ENCODE data around the gene SCAMP2.
"Not testable (repeated sequence)": the region's sequence is repeated elsewhere in the genome, so short reads cannot be mapped to it uniquely, and the experiment has no call there.

SCAMP2 gene, protein sequence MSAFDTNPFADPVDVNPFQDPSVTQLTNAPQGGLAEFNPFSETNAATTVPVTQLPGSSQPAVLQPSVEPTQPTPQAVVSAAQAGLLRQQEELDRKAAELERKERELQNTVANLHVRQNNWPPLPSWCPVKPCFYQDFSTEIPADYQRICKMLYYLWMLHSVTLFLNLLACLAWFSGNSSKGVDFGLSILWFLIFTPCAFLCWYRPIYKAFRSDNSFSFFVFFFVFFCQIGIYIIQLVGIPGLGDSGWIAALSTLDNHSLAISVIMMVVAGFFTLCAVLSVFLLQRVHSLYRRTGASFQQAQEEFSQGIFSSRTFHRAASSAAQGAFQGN

DNA sequence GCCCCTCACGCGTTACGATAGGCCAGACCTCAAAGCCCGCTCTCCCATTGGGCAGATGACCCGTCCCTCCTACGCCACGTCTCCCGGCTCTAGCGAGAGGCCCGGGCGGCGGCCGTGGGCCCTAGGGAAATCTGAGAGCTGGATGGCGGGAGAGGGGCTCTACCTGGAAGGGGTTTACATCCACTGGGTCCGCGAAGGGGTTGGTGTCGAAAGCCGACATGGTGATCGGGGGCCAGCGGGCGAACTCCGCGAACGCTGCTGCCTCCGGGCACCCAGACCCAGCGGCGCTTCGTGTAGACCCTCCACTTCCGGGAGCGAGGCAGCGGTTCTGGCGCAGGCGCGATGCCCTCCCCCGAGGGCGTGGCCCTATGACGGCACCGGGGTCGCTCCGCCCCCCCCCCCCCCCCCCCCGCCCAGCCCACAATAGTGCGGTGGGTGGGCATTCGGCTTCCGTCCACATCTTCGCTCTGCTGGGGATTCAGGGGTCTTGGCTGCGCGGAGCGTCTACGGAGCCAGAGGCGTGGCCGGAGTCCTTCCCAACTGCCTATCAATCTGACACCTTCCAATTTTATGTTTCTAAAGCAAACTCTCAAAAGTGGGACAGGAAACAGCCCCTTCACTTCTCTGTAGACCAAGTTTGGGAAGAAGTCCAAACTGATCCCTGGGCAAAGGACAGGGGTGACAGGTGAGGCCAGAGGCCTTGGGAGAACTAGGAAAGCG is at the start of gene SCAMP2:
SCAMP2 (minus strand) TSS at position 330 of the 720 bp plus-strand sequence; CDS start at position 220, 110 bp downstream.
- DNase-seq (ENCODE audit: low read depth), result peak; percentile 78

DNA sequence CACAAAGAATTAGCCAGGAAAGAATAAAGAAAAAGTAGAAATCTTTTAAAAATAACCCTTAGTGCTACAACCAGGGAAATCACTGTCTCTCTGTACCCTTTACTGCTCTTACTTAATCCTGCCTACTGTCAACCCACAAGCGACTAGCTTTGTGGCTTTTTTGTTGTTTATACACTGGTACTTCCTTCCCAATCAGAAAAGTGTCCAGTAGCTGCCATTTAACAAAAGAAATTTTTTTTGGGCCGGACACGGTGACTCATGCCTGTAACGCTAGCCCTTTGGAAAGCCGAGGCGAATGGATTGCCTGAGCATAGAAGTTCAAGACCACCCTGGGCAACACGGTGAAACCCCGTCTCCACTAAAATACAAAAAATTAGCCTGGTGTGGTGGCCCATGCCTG is 47.3 kb upstream of the SCAMP2 start:
- no peak for DNase-seq (ENCODE audit: low read depth)

DNA sequence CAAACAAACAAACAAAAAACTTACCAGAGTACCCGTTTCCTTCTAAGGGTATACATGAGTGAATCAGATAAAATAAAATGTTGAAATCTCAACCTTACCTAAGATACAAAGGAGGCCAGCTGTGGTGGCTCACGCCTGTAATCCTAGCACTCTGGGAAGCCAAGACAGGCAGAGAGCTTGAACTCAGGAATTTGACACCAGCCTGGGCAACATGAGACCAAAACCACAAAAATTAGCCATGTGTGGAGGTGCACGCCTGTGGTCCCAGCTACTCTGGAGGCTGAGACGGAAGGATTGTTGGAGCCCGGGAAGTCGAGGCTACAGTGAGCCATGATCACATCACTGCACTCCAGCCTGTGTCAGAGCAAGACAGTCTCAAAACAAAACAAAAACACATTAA is 44.5 kb upstream of the SCAMP2 start:
- no peak for DNase-seq (ENCODE audit: low read depth)

DNA sequence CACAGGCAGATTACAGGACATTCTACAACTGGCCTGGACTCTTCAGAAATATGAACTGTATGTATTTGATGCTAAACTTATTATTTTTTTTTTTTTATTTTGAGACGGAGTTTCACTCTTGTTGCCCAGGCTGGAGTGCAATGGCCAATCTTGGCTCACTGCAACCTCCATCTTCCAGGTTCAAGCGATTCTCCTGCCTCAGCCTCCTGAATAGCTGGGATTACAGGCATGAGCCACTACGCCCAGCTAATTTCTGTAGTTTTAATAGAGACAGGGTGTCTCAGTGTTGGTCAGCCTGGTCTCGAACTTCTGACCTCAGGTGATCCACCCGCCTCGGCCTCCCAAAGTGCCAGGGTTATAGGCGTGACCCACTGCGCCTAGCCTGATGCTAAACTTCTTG is 40.6 kb upstream of the SCAMP2 start:
- DNase-seq (ENCODE audit: low read depth), result not testable (repeated sequence)

DNA sequence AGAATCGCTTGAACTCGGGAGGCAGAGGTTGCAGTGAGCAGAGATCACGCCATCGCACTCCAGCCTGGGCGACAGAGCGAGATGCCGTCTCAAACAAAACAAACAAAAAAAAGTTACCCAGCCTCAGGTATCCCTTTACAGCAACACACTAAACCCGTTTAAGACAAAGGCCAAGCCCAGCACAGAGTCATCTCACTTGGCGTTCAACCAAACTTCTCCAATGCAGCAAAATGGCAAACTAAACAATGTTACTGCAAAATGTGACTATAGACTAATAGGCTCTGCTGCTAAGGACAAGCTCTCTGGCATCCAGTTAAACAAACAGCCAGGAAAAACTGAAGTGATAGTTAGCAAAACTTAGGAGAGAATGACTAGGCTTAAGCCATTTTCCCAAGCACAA is 39.9 kb upstream of the SCAMP2 start:
- DNase-seq (ENCODE audit: low read depth), result no peak

DNA sequence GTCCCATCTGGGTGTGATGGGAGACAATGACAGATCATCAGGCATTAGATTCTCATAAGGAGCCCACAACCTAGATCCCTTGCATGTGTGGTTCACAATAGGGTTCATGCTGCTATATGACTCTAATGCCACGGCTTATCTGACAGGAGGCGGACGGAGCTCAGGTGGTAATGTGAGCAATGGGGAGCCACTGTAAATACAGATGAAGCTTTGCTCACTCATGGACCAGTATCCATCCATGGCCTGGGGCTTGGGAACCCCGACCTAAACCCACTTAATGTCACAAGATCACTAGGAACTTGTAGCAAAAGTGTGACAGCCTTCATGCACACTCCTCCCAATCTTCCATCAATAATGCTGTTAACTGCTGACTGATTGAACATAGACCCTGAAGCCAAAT is 35.5 kb upstream of the SCAMP2 start:
- no peak for DNase-seq (ENCODE audit: low read depth)

DNA sequence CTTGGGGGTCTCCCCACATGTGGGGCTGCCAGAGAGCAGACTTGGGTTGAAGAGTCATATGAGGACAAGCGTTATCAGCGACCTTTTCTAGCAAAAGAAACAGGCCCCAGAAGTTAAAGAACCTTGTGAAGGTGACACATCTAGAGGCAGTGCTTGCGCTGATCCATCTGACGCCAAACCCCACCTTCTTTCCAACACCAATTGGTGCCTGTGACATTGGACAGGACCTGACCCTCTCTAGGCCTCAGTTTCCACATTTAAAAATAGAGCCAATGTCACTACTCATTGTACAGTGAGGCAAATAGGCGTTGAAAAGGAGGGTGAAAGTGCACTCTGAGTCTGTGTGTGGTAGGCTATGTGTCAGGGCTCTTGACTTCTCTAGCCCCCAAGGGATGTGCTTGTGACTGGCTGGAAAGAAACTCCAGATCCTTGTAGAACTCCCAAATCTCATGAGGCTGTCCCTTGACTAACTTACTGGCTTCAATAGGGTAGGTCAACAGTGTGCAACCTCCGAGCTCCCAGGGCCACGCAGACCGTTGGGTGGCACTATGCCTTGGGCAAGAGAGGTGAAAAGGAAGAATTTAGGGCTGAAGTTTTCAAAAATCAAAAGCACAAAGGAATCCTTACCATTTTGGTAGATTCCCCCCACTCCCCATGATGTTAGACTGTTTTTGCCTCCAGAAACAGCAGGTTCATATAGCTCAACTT is 34.2 kb upstream of the SCAMP2 start:
- no peak for DNase-seq (ENCODE audit: low read depth)

DNA sequence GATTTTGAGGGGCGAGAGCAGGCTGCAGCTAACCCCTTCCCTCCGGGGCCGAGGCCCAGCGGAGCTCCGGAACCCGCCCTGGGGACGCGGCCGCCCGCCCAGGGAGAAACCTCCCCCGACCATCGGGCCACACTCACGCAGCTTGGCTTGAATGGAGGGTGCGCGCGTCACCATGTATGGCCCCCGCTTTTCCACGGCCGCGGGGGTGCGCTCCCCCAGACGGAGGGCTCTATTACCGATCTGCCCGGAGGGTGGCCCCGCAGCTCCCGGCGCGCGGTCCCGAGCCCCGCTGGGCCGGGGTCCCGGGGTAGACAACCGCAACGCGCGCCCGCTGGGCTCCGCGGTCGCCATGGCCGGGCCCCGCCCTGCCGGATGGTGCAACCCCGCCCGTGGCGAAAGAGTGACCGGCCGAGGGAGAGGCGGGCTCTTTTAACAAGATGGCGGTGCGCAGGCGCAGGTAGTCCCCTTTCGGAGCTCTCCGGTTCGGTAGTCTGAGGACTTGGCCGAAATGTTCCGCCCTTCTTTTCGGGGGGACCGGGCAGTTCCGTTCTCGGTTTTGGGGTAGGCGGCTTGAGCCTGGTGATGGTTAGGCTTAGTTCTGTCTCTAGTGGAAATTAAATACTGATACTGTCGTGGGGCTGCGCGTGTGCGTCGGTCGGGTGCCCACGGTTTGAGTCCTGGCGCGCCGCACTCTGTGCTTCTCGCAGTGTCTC is 33.4 kb upstream of the SCAMP2 start, which contains the start of gene FAM219B:
FAM219B (minus strand) TSS at position 402 of the 713 bp plus-strand sequence; CDS start at position 351, 51 bp downstream.
- DNase-seq (ENCODE audit: low read depth), result peak; percentile 56

DNA sequence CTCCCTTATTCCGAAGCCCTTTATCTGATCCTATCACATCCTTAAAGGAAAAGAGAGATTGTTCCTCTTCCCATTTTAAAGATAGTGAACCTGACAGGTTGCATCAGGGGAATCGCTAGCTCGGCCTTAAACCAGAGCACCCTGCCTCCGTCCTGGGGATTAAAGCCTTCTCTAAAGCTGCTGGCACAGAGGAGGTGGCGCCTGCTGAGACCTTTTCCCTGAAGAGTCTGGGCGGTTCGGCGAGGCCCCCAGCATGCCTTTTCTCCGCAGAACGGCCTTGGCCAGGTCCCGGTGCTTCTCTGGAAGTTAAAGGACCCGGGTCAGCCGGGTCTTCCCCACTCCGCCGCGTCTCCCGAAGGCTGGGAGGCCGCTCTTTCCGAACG is 32.9 kb upstream of the SCAMP2 start:
- DNase-seq (ENCODE audit: low read depth), result peak; percentile 8

DNA sequence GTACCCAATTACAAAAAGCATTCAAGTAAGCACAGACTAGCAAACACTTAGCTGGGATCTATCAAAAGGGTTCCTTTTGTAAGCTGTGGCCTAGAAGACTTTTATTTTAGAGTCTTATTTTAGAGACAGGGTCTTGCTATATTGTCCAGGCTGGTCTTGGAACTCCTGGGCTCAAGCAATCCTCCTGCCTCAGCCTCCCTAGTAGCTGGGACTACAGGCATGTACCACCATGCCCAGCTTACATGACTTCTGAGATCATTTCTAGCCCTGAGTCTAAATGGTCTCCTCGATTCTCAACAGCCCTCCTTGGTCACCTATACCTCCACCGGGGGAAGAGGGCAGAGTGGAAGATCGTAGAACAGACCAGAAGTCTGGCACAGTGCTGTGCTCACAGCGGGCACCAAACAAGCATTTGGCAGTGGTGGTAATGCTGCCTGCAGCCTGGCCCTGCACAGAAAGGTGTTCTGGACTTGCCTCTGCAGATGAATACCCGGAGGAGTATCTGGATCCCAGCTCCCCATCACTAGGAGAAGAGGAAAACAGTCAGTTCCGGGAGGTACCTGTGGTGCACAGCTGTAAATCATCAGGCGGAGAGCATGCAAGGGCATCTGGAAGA is 31.1 kb upstream of the SCAMP2 start:
- DNase-seq (ENCODE audit: low read depth), result no peak

DNA sequence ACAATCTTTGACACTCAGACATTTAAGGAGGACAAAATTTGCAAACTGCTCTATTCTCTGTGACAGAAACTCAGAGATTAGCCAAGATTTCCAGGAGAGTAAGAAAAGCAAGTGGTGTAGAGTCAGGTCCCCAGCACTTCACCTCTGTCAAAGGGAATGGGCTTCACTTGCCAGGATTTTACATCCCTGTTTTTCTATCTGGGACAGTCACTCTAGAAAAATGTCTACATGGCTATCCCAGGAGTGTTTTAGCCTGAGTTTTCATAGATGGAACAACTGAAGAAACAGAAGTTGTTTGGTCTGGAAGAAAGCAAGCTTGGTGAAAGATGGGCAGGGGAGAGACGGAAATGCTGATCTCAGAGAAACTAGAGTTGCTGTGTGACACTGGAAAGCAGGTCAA is 30.5 kb upstream of the SCAMP2 start:
- DNase-seq (ENCODE audit: low read depth), result no peak

DNA sequence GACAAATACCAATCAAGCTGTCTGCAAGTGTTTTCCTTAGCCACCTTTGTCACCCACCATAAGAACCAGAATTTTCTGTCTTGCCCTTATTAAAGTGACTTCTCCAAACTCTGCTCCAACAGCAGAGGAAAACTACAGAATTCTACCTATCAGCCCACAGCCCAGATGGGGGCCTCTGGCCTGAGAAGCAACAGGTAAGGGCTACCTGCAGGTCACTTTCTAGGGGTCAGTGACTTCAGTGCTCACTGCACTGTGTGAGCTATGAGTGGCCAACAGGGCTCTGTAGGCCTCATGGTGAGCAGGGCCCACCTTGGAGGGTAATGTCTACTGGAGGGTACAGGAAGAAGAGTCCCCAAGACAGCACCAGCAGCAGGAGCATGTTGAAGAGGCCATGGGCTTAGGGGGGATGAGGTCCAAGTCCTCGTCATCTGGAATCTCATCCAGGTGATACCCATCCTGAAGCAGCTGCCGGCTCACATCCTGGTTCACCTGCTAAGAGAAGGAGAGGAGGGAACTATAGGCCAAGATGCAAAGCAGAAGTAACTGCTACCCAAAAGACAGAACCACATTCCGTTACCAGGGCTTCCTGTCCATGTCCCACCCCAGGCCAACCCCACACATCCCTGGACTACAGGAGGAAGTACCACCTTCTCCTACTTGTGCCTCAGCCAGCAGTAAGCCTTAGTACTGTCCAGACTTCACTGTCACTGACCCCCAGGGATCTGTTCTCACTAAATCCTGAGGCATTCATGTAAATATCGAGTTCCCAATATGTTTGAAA is 29.3 kb upstream of the SCAMP2 start:
- no peak for DNase-seq (ENCODE audit: low read depth)

DNA sequence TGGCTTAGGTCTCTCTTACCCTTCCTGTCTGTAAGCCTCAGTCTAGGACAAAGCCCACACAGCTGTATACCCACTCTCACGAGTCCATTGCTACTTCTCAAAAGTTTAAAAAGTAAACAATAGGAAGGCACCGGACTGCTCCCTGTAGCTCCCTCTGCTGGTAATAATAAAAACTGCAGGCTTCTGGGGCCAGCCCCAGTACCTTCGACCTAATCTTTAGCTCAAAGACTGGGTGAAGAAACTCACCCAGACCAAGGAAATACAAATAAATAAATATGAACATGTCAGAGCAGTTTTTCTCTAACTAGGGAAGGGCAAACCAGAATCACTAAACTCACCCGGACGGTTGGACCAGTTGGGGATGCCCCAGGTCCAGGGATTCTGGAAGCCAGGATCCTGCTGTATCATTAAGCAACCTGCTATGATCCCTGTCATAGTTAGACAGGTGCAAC is 28.5 kb upstream of the SCAMP2 start:
- DNase-seq (ENCODE audit: low read depth), result peak; percentile 30

DNA sequence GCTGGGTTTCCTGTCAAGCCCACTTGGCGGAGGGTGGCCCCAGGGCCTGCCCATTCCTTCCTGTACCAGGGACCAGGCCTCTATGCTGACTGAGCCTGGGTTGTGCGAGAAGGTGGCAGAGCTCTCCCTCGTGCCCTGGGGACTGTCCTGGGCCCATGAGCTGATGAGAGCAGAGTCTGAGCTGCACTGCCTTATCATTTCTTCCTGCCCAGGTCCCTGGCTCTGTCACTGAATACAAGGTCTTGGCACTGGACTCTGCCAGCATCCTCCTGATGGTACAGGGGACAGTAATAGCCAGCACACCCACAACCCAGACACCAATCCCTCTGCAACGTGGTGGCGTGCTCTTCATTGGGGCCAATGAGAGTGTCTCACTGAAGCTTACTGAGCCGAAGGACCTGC is 24.1 kb upstream of the SCAMP2 start:
- DNase-seq (ENCODE audit: low read depth), result no peak

DNA sequence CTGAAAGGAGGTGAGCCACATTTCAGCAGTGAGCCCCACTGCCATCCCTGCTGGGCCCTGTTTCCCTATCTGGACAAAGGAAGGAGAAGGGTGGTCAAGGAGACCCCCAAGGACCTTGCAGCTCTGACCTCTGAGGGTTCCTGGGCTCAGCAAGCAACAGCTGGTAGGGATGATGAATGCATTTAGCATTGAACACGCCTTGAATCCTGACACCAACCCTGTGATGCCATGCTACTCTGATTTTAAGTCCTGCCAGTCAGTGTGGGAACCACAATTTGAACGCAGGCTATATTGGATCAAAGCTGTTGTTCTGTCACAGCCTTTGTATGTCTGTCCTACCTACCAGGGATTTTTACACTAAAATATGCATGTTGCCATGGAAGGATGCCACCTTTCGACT is 23.2 kb upstream of the SCAMP2 start:
- DNase-seq (ENCODE audit: low read depth), result no peak

DNA sequence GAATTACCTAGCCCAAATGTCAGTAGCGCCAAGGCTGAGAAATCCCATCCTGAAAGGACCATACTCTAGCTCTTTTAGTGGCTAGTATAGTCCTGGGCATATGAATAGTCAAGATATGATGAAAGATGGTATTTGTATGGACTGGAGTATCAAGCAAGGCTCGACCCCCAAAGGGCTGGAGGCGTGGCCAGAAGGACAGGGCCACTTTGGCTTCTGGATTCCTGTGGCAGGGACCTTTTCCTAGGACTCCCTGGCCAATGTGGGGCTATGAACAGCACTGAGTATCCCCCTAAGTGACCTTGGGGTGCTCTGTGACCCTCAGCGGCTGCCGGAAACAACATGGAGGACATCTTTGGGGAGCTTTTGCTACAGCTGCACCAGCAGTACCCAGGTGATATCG is 22.7 kb upstream of the SCAMP2 start:
- no peak for DNase-seq (ENCODE audit: low read depth)

DNA sequence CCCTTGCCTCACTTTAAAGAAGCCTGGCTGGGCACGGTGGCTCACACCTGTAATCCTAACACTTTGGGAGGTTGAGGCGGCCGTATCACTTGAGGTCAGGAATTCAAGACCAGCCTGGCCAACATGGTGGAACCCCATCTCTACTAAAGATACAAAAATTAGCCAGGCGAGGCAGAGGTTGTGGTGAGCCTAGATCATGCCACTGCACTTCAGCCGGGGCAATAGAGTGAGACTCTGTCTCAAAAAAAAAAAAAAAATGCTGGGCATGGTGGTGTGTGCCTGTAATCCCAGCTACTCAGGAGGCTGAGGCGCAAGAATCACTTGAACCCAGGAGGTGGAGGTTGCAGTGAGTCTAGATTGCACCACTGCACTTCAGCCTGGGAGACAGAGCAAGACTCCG is 21.2 kb upstream of the SCAMP2 start:
- DNase-seq (ENCODE audit: low read depth), result not testable (repeated sequence)

DNA sequence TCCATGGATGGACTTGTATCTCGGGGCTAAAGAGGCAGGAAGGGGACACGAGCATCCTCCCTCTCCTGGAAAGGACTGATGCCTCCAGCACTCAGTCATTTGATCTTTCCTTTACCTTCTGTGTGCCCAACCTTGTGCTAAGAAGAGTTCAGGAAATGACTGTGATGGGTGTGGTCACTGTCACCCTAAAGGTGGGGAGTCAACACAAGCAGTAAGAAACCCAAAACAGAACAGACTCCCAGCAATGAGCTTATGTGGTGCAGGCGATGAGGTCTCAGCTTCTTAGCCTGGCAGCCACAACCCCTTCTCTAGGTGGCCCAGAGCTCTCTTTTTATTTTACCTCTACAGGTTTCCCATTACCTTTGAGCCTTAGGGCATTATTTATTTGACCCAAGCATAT is 20.5 kb upstream of the SCAMP2 start:
- DNase-seq (ENCODE audit: low read depth), result no peak

DNA sequence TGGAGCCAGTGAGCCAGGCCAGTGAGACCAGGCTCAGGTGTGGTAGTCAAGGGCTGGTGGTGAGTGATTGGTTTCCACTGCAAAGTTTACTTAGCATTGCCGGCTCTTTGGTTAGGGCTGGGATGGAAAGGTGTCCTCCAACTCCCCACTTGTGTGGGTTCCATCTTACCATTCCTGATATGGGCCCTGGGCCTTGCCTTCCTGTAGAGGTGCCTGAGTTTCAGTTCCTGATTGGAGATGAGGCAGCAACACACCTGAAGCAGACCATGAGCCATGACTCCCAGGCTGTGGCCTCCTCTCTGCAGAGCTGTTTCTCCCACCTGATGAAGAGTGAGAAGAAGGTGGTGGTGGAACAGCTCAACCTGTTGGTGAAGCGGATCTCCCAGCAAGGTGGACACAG is 19.8 kb upstream of the SCAMP2 start:
- no peak for DNase-seq (ENCODE audit: low read depth)

DNA sequence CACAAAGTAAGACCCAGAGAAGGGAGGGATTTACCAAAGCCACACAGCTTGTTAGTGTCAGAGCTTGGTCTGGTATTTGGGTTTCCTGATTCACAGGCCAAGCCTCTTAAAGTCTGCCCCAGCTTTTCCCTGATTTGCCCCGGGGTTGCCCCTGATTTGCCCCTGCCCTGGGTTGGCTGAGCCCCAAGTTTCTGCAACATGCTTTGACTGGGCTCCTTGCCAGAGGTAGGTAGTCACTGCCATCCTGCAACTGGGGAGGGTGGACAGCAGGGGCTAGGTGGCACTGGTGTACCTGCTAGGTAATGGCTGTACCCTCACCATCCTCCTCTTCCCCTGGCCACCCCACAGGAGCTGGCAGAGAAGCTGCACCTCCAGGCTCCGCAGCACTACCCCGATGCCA is 19.1 kb upstream of the SCAMP2 start:
- DNase-seq (ENCODE audit: low read depth), result no peak

DNA sequence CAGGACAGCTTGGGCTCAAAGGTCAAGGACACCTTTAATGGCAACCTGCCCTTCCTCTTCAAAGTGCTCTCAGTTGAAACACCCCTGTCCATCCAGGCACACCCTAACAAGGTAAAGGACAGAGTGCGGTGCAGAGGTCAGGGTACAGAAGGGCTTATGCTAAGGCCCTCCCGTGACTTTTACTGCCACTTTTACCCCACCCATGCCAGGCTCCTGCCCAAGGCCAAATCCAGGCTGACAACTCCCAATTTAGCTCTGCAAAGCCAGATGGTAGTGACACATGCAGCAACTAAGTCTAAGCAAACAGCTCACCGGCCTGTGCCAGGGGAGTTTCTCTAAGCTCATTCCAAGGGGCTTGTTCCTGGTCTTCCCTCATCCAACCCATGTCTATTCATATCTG is 18.3 kb upstream of the SCAMP2 start:
- DNase-seq (ENCODE audit: low read depth), result no peak
